ENCODE results near the gene MRPS35. TPM values are rescaled to one million over a fixed set of nuclear protein-coding genes. Genes with fewer than 3 reads are reported as not detected.

The MRPS35 gene
- total and polyA plus RNA-seq, 2 donors (not counting 1 experiment from before 2014, with no cell fraction given), result 17.4 to 24.5 TPM

GRCh38 chr12:27794818-27795584 is 84.4 kb downstream of the MRPS35 start:
- no peaks in the 10 kb centered on the region for H3K4me1 ChIP-seq (ENCODE audit: control insufficient read depth in 2 of 2, insufficient read depth in 2 of 2, low read length in 2 of 2)
- DNase-seq (no peak), ATAC-seq (ENCODE audit: low read depth) (no peak)
- H3K27me3 ChIP-seq (replicated peaks in 1 of 4; ENCODE audit: control extremely low read depth in 1 of 4, control insufficient read depth in 3 of 4, insufficient read depth in 4 of 4, low read length in 3 of 4), result no peaks in the 10 kb centered on the region
- CTCF ChIA-PET, result interaction anchor here (1.1 kb wide), 1 partner anchor 61 kb away, joined by 3 read pairs; no protein-coding TSS in a partner anchor
- intact Hi-C loops (cut with micrococcal nuclease), result no loop called here
- no peak overlapping the region for H3K9ac ChIP-seq (ENCODE audit: low read length)
- Mint-ChIP-seq H3K4me3 (no peak overlapping the region), H3K27me3 (no peaks in the 10 kb centered on the region), H3K27ac (no peak overlapping the region), H3K4me1 (no peaks in the 10 kb centered on the region), H3K9me3 (ENCODE audit: insufficient read depth) (no peaks in the 10 kb centered on the region)
- 94% methylated on average over 2 of the region's 6 CpGs for WGBS (ENCODE audit: insufficient coverage)
- H2AFZ ChIP-seq (ENCODE audit: insufficient read depth, low read depth, low read length, poor library complexity, severe bottlenecking), result no peak overlapping the region
- no peak overlapping the region for H3K27ac ChIP-seq (ENCODE audit: low read length in 2 of 2)
- peaks cover 0 to 31% of the 10 kb centered on the region in 2 experiments for H3K36me3 ChIP-seq (replicated peaks in 1 of 2; ENCODE audit: control extremely low read depth in 1 of 2, control insufficient read depth in 1 of 2, extremely low read depth in 1 of 2, insufficient read depth in 2 of 2, low read length in 1 of 2)
- H4K20me1 ChIP-seq (ENCODE audit: control insufficient read depth, insufficient read depth, low read length, poor library complexity, severe bottlenecking), result peaks cover 6% of the 10 kb centered on the region
- no peak overlapping the region for H3K4me2 ChIP-seq (replicated peaks; ENCODE audit: low read depth, low read length, poor library complexity, severe bottlenecking)
- H3K79me2 ChIP-seq (ENCODE audit: control insufficient read depth, insufficient read depth, low read length), result no peaks in the 10 kb centered on the region
- no peak overlapping the region for H3K4me3 ChIP-seq (ENCODE audit: control extremely low read depth in 1 of 5, extremely low read depth in 1 of 5, insufficient read depth in 1 of 5, low read depth in 2 of 5, low read length in 4 of 5)
- POLR2A ChIA-PET, result no interaction called here
- no peaks in the 10 kb centered on the region for H3K9me3 ChIP-seq (ENCODE audit: control extremely low read depth in 1 of 3, control insufficient read depth in 2 of 3, insufficient read depth in 1 of 3, low read length in 2 of 3)
- no peak for TF ChIP-seq EZH2 (IDR thresholded peaks at IDR 0.05; ENCODE audit: borderline replicate concordance, insufficient read depth, low read depth, low read length, poor library complexity, severe bottlenecking)

GRCh38 chr12:27796128-27796527 is 85.5 kb downstream of the MRPS35 start:
- 100% methylated on average over 4 of the region's 7 CpGs for WGBS (ENCODE audit: insufficient coverage)
- Mint-ChIP-seq H3K9me3 (ENCODE audit: insufficient read depth) (no peaks in the 10 kb centered on the region), H3K27ac (no peak overlapping the region), H3K27me3 (no peaks in the 10 kb centered on the region), H3K4me3 (no peak overlapping the region), H3K4me1 (no peaks in the 10 kb centered on the region)
- H3K4me3 ChIP-seq (ENCODE audit: control extremely low read depth in 1 of 5, extremely low read depth in 1 of 5, insufficient read depth in 1 of 5, low read depth in 2 of 5, low read length in 4 of 5), result no peak overlapping the region
- no peak overlapping the region for H2AFZ ChIP-seq (ENCODE audit: insufficient read depth, low read depth, low read length, poor library complexity, severe bottlenecking)
- H3K27me3 ChIP-seq (replicated peaks in 1 of 4; ENCODE audit: control extremely low read depth in 1 of 4, control insufficient read depth in 3 of 4, insufficient read depth in 4 of 4, low read length in 3 of 4), result no peaks in the 10 kb centered on the region
- no peak overlapping the region for H3K9ac ChIP-seq (ENCODE audit: low read length)
- no peaks in the 10 kb centered on the region for H3K9me3 ChIP-seq (ENCODE audit: control extremely low read depth in 1 of 3, control insufficient read depth in 2 of 3, insufficient read depth in 1 of 3, low read length in 2 of 3)
- ChIA-PET CTCF (no interaction called here), POLR2A (no interaction called here)
- H3K4me2 ChIP-seq (replicated peaks; ENCODE audit: low read depth, low read length, poor library complexity, severe bottlenecking), result no peak overlapping the region
- H3K36me3 ChIP-seq (replicated peaks in 1 of 2; ENCODE audit: control extremely low read depth in 1 of 2, control insufficient read depth in 1 of 2, extremely low read depth in 1 of 2, insufficient read depth in 2 of 2, low read length in 1 of 2), result peaks cover 0 to 31% of the 10 kb centered on the region in 2 experiments
- DNase-seq, result no peak
- intact Hi-C loops (cut with micrococcal nuclease), result no loop called here
- H4K20me1 ChIP-seq (ENCODE audit: control insufficient read depth, insufficient read depth, low read length, poor library complexity, severe bottlenecking), result peaks cover under 1% of the 10 kb centered on the region
- no peaks in the 10 kb centered on the region for H3K79me2 ChIP-seq (ENCODE audit: control insufficient read depth, insufficient read depth, low read length)
- no peaks in the 10 kb centered on the region for H3K4me1 ChIP-seq (ENCODE audit: control insufficient read depth in 2 of 2, insufficient read depth in 2 of 2, low read length in 2 of 2)
- TF ChIP-seq CTCF (IDR thresholded peaks at IDR 0.05) (no peak), EZH2 (IDR thresholded peaks at IDR 0.05; ENCODE audit: borderline replicate concordance, insufficient read depth, low read depth, low read length, poor library complexity, severe bottlenecking) (no peak)
- no peak overlapping the region for H3K27ac ChIP-seq (ENCODE audit: low read length in 2 of 2)
- no peak for ATAC-seq (ENCODE audit: low read depth)
